ENCODE measurements around the gene TBC1D1. TPM values are rescaled to one million over a fixed set of nuclear protein-coding genes. Genes with fewer than 3 reads are reported as not detected.

TBC1D1 gene
- polyA plus RNA-seq, 1 donor from 2014 or later = 23.2 TPM

DNA sequence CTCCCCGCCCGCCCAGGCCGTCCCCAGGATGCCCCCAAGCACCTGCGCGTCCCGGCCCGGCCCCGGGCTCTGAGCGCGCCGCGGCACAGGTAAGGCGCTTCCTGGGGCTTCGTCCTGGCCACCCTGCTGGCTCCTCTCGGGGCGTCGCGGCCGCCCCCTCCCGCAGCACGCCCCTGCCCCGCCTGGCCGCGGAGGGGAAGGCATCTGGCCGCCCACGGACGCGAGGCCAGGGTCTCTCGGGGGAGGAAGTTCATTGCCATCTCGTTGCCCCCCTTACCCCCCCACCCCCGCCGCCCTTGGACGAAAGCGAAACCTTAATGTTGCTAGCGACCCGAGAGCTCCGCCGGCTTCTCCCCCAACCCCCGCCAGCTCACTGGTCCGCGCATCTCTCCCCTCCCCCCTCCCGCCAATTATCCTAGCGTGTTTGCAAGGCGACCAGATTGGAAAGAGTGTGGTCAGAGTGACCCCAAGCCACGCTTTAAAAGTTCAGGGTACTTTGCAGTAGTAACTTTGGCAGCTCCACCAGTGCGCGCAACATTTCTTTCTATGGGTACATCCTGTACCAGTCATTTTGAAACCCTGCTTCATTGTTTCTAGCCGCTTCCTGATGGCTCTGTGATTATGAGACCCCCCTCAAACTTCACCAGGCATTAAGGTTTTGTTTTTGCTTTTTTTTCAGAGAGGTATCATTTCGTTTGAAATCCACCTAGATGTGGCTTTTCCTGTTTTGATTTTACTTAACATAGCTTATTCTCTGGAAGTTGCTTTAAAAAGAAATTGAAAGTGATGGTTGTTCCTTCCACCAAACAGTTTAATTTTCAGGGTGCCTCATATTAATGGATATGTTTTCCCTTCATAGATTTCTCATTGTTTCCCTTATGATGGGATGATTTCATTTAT is 626 bp downstream of the TBC1D1 start:
- Histone ChIP-seq H2AFZ (ENCODE audit: low read depth, low read length) (no peak overlapping the region), H3K4me3 (ENCODE audit: low read length) (peak overlapping the region; percentile 86), H3K4me2 (ENCODE audit: low read length) (no peak overlapping the region), H3K79me2 (replicated peaks; ENCODE audit: insufficient read depth, low read length) (no peaks in the 10 kb centered on the region), H3K9ac (ENCODE audit: low read length) (peak overlapping the region; percentile 53), H3K27me3 (ENCODE audit: insufficient read depth, low read depth, low read length) (peaks cover 51% of the 10 kb centered on the region), H3K9me3 (ENCODE audit: low read length) (no peaks in the 10 kb centered on the region), H3K36me3 (ENCODE audit: insufficient read depth, low read length) (no peaks in the 10 kb centered on the region), H3F3A (ENCODE audit: insufficient read depth, low read length, poor library complexity, severe bottlenecking) (no peaks in the 10 kb centered on the region), H4K20me1 (ENCODE audit: insufficient read depth) (no peaks in the 10 kb centered on the region), H3K9me2 (ENCODE audit: insufficient read depth, low read length) (no peaks in the 10 kb centered on the region), H3K27ac (ENCODE audit: low read length) (no peak overlapping the region)
- TF ChIP-seq EP300 (conservative IDR thresholded peaks at IDR 0.05; ENCODE audit: poor library complexity, severe bottlenecking) = no peak
- no peak for TF ChIP-seq MXI1 (conservative IDR thresholded peaks at IDR 0.05; ENCODE audit: poor library complexity, severe bottlenecking)
- peak; percentile 59 for TF ChIP-seq EZH2 (IDR thresholded peaks at IDR 0.05; ENCODE audit: borderline replicate concordance, insufficient read depth, low read length, poor library complexity, severe bottlenecking)
- TF ChIP-seq RAD21 (conservative IDR thresholded peaks at IDR 0.05) = peak; percentile 6
- TF ChIP-seq TAF1 (IDR thresholded peaks at IDR 0.05; ENCODE audit: low read depth) = no peak
- TF ChIP-seq, protein P1, sequence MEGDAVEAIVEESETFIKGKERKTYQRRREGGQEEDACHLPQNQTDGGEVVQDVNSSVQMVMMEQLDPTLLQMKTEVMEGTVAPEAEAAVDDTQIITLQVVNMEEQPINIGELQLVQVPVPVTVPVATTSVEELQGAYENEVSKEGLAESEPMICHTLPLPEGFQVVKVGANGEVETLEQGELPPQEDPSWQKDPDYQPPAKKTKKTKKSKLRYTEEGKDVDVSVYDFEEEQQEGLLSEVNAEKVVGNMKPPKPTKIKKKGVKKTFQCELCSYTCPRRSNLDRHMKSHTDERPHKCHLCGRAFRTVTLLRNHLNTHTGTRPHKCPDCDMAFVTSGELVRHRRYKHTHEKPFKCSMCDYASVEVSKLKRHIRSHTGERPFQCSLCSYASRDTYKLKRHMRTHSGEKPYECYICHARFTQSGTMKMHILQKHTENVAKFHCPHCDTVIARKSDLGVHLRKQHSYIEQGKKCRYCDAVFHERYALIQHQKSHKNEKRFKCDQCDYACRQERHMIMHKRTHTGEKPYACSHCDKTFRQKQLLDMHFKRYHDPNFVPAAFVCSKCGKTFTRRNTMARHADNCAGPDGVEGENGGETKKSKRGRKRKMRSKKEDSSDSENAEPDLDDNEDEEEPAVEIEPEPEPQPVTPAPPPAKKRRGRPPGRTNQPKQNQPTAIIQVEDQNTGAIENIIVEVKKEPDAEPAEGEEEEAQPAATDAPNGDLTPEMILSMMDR (IDR thresholded peaks at IDR 0.05; ENCODE audit: poor library complexity, severe bottlenecking) = no peak

DNA sequence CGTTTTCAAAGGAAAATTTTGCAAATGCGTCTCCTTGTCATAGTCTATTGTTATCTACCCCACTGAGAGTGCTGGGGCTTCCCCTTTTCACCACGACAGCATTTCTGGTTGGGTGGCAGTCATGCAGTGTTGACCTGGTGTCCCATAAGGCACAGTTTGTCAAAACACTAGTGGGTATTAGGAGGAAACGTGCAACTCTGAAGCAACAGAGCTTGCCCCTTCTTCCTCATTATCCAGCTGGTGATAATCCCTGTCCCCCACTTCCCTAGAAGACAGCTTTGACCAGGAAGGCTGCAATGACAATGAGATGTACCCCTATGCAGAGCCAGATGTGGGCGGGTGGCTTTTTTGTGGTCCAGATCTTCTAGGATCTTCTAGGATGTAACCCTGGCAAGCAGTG is 1.8 kb downstream of the TBC1D1 start:
- Histone ChIP-seq H3K36me3 (ENCODE audit: insufficient read depth, low read length) (no peaks in the 10 kb centered on the region), H3K27ac (ENCODE audit: low read length) (no peak overlapping the region), H2AFZ (ENCODE audit: low read depth, low read length) (no peak overlapping the region), H3K9me3 (ENCODE audit: low read length) (no peaks in the 10 kb centered on the region), H3K9me2 (ENCODE audit: insufficient read depth, low read length) (no peaks in the 10 kb centered on the region), H3K9ac (ENCODE audit: low read length) (no peak overlapping the region), H3K4me3 (ENCODE audit: low read length) (no peak overlapping the region), H4K20me1 (ENCODE audit: insufficient read depth) (no peaks in the 10 kb centered on the region), H3F3A (ENCODE audit: insufficient read depth, low read length, poor library complexity, severe bottlenecking) (no peaks in the 10 kb centered on the region), H3K27me3 (ENCODE audit: insufficient read depth, low read depth, low read length) (peaks cover 51% of the 10 kb centered on the region), H3K4me2 (ENCODE audit: low read length) (no peak overlapping the region), H3K79me2 (replicated peaks; ENCODE audit: insufficient read depth, low read length) (no peaks in the 10 kb centered on the region)
- TF ChIP-seq TAF1 (IDR thresholded peaks at IDR 0.05; ENCODE audit: low read depth) (no peak), POLR2AphosphoS5 (IDR thresholded peaks at IDR 0.05) (no peak), MXI1 (conservative IDR thresholded peaks at IDR 0.05; ENCODE audit: poor library complexity, severe bottlenecking) (no peak), SMC3 (conservative IDR thresholded peaks at IDR 0.05; ENCODE audit: poor library complexity) (no peak), EZH2 (IDR thresholded peaks at IDR 0.05; ENCODE audit: borderline replicate concordance, insufficient read depth, low read length, poor library complexity, severe bottlenecking) (no peak), EP300 (conservative IDR thresholded peaks at IDR 0.05; ENCODE audit: poor library complexity, severe bottlenecking) (no peak), RAD21 (conservative IDR thresholded peaks at IDR 0.05) (no peak)
- TF ChIP-seq, protein P1 (IDR thresholded peaks at IDR 0.05; ENCODE audit: poor library complexity, severe bottlenecking) = no peak
- TF ChIP-seq, protein P2, sequence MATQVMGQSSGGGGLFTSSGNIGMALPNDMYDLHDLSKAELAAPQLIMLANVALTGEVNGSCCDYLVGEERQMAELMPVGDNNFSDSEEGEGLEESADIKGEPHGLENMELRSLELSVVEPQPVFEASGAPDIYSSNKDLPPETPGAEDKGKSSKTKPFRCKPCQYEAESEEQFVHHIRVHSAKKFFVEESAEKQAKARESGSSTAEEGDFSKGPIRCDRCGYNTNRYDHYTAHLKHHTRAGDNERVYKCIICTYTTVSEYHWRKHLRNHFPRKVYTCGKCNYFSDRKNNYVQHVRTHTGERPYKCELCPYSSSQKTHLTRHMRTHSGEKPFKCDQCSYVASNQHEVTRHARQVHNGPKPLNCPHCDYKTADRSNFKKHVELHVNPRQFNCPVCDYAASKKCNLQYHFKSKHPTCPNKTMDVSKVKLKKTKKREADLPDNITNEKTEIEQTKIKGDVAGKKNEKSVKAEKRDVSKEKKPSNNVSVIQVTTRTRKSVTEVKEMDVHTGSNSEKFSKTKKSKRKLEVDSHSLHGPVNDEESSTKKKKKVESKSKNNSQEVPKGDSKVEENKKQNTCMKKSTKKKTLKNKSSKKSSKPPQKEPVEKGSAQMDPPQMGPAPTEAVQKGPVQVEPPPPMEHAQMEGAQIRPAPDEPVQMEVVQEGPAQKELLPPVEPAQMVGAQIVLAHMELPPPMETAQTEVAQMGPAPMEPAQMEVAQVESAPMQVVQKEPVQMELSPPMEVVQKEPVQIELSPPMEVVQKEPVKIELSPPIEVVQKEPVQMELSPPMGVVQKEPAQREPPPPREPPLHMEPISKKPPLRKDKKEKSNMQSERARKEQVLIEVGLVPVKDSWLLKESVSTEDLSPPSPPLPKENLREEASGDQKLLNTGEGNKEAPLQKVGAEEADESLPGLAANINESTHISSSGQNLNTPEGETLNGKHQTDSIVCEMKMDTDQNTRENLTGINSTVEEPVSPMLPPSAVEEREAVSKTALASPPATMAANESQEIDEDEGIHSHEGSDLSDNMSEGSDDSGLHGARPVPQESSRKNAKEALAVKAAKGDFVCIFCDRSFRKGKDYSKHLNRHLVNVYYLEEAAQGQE (IDR thresholded peaks at IDR 0.05; ENCODE audit: borderline replicate concordance) = no peak

Data from neural cell (in vitro differentiated cells).